Effector CD8-positive, alpha-beta T cell (primary cell): ENCODE results near the gene ODAM.
"Not testable (repeated sequence)": the region's sequence is repeated elsewhere in the genome, so short reads cannot be mapped to it uniquely, and the experiment has no call there.

Experiments
- DNase-seq: peaks from one replicate; lab custom pipeline; 2025; lab: John Stamatoyannopoulos, UW
- total RNA-seq, 4 experiments: gene quantifications; one replicate each; lab custom pipeline; 2026; lab: John Stamatoyannopoulos, UW

The ODAM gene, protein sequence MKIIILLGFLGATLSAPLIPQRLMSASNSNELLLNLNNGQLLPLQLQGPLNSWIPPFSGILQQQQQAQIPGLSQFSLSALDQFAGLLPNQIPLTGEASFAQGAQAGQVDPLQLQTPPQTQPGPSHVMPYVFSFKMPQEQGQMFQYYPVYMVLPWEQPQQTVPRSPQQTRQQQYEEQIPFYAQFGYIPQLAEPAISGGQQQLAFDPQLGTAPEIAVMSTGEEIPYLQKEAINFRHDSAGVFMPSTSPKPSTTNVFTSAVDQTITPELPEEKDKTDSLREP
- 0 reads per million in 4 experiments for total RNA-seq

- no peak for DNase-seq
Observed at GRCh38 chr4:70195425-70195824, at the start of gene ODAM. ODAM (plus strand) TSS chr4:70195725; CDS start chr4:70196544, 819 bp downstream.

GRCh38 chr4:70151271-70151670, 44.3 kb upstream of the ODAM start:
- DNase-seq: no peak

GRCh38 chr4:70152088-70152487, 43.4 kb upstream of the ODAM start:
- DNase-seq: no peak

DNA sequence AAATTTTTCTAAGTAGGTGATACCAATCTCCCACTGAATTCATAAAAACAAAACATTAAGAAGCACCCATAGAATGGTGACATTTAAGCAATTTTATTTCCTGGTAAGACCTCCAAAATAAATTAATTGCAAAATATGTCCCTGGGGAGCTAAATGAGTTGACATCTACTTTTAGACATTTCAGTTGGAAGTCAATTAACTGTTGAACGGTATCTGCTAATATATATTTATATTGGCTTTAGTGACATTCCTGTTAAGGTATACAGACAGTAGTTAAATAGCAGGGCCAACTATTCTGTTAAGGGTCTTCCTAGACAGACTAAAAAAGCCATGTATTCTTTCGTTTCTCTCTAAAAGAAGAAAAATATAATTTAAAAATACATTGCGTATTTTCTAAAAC, 41.6 kb upstream of the ODAM start, which contains the start of gene PRR27:
Gene PRR27 (plus strand): TSS at position 301 of the 400 bp plus-strand sequence. CDS start 139 bp downstream, outside the sequence.
- DNase-seq: no peak

GRCh38 chr4:70158576-70158975, 36.9 kb upstream of the ODAM start:
- DNase-seq: no peak

- DNase-seq: no peak
Observed at GRCh38 chr4:70177090-70177489, 18.4 kb upstream of the ODAM start.

- no peak for DNase-seq
Observed at GRCh38 chr4:70178075-70178660, 17.4 kb upstream of the ODAM start.

- no peak for DNase-seq
Observed at GRCh38 chr4:70179811-70180210, 15.7 kb upstream of the ODAM start.

DNA sequence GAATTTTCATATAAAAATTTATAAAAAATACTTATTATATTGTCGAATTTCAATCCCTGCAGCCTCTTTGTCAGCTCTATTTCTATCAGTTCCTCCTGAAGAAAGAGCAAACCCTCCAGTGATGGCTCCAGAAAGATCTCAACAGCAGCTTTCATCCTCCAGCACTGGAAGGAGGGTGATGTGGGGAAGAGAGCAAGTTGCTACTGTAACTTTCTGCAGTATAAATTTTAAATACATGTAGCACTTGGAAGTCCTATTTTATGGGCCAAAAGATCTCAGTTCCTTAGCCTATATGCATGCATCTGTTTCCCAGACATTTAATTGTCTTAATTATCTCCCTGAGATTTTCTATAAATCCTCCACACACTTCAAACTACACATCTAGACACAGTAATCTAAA, 13.7 kb upstream of the ODAM start:
- no peak for DNase-seq

GRCh38 chr4:70182517-70183167, 12.9 kb upstream of the ODAM start:
- DNase-seq: no peak

DNA sequence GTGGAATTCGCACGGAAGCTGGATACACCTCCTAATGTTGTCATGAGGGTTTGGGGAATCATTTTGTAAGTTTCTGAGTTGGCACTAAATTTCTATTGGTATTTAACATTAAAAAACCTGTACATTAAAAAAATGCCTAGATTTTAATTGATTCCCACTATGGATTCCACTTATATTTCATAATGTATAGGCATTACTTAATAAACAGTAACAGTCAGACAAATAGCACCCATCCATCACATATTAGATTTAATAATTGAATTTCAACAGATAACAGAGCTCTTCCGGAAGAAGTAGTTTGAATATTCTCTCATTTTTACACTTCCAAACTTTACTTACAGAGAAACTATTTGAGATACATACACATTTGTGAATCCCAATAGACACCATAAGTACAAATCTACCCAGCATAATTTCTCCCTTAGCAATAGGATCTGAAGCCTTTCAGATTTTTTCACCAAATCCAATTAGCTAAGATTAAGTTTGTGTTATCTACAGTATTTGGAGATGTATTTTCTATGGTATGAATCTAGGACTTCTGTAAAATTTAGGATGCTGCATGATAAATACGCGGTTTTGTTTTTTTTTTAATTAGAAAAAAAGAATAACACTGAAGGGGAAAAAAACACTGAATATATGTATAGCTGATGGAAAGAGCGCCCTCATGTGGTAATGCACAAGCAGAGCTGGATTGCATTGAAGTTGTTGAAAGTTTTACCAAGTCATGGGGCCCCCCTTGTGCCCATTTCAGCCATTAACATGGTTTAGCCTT, 12.2 kb upstream of the ODAM start:
- DNase-seq: no peak

GRCh38 chr4:70183940-70184246, 11.6 kb upstream of the ODAM start:
- DNase-seq: no peak

DNA sequence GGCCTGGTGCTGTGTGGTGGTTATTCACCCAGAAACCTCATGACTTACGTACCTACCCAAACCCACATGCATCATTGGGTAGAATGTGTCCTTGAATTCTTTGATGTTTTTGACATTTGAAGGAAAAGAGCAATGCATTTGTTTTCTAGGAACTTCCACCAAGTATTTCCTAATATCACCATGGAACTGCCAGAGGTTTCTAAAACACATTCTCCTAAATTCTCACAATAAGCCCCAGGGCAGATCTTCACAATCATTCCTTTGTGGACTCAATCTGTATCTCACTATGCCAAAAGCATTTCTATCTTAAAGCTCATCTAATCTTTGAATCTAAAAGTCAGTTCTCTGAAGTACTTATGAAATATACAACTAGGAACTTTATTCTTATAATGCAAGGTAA, 8.3 kb upstream of the ODAM start:
- DNase-seq: no peak

- no peak for DNase-seq
Observed at GRCh38 chr4:70190579-70190978, 4.9 kb upstream of the ODAM start.

DNA sequence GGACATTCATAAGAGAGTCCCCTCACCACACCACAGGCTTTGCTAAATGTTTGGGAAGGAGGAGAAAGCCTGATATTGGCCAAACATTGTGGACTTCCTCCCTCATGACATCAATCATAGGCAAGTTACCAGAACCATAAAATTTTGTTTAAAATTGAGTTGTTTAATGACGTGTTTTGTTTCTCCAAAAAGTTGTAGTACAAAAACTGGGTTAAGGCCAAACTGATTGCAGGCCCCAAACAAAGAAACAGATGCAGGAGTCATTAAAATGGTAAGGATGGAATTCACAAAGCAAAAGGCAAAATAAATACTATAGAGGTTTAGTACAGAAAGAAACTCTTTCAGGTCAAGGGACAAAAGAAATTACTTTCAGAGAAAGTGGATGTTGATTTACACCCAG, 3.9 kb upstream of the ODAM start:
- no peak for DNase-seq

DNA sequence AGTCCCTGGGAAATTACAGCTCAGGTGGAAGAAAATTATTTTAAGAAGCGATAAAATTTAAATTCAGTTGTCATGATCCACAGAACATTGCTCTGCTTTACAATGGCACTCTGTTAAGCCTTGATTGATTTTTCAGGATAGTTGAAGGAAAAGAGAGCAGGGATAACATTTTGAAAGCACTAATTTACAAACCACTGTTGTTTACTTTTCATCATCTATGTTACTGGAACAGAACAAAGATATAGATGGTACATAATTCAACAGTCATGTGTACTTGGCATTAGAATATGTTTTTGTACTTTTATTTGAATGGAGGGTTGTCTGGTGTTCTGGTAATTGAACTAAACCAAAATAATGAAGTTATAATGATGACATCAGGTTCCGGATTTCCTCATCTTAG, 2.6 kb upstream of the ODAM start:
- no peak for DNase-seq

GRCh38 chr4:70196857-70197256, 1.3 kb downstream of the ODAM start:
- DNase-seq: no peak

GRCh38 chr4:70197842-70198241, 2.3 kb downstream of the ODAM start:
- no peak for DNase-seq

GRCh38 chr4:70203601-70204000, 8.1 kb downstream of the ODAM start:
- DNase-seq: no peak

DNA sequence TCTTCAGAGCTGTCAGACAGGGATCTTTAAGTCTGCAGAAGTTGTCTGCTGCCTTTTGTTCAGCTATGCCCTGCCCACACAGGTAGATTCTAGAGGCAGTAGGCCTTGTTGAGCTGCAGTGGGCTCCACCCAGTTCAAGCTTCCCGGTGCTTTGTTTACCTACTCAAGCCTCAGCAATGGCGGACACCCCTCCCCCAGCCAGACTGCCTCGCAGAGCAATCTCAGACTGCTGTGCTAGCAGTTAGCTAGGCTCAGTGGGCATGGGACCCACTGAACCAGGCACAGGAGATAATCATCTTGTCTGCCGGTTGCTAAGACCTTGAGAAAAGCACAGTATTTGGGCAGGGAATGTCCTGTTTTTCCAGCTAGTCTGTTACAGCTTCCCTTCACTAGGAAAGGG, 17.2 kb downstream of the ODAM start:
- not testable (repeated sequence) for DNase-seq

DNA sequence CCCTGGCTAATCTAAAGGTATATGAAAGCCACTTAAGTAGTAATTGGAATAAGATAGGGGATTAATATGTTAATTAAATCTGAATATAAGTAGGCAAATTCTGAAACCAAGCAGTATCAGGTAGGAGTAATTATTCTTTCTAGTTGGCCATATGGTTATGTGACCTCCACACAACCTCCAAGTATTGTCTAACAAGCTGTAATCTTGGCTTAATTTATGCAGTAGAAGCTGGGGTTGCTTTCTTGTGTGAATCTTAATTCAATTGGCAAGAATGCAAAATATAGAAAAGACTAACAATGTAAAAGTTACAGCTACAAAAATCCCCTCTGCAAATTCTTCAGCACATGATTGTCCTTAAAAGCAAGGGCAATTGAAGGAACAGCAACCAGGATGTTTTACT, 20.6 kb downstream of the ODAM start:
- DNase-seq: not testable (repeated sequence)

DNA sequence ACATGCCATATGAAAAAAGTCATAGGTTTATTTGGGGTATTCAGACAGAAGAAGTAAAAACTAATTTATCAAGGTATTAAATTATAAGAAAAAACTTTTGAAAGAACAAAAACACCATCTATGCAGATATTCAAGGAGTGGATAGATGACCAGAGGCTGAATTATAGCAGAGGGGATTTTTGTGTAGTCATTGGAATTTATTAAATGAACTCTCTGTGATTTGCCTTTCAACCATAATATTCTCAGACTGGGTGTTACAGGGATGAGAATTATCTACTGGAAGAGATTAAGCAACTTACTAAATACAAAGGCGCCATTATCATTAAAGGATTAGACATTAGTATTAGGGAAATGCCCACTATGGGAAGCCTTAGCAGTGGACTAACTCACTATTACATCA, 21.0 kb downstream of the ODAM start:
- DNase-seq: not testable (repeated sequence)

GRCh38 chr4:70221389-70221788, 25.9 kb downstream of the ODAM start:
- not testable (repeated sequence) for DNase-seq
